Activated T-helper 1 cell treated with anti-CD3 and anti-CD28 coated beads, Interleukin-12 subunit alpha, Interleukin-12 subunit beta, Interleukin-2, Interleukin-4 antibody, amounts not matched to agents 30 ng/mL and 10 ng/mL and 1 ng/mL, durations not matched to agents 14 hours and 24 hours and 36 hours (primary cell): Measurements from ENCODE around the gene CTBS. TPM values are rescaled to one million over a fixed set of nuclear protein-coding genes. Genes with fewer than 3 reads are reported as not detected.
A peak's percentile ranks its signal among the peaks of the same experiment; 100 is the strongest.

Experiments used
- DNase-seq: peaks from one replicate; pipeline ENCODE4 v3.0.0; 2021; ENCODE audit warnings: low spot score
- H3K27ac Mint-ChIP-seq: one replicate; pipeline ENCODE4 v1.8.0; 2021; ENCODE audit warnings: mild to moderate bottlenecking, mixed read lengths
- H3K27me3 Mint-ChIP-seq: one replicate; pipeline ENCODE4 v1.8.0; 2022; ENCODE audit warnings: mild to moderate bottlenecking, moderate library complexity, mixed read lengths; ENCODE audit not compliant: insufficient read depth
- H3K36me3 Mint-ChIP-seq: one replicate; pipeline ENCODE4 v1.8.0; 2021; ENCODE audit warnings: low read depth, mixed read lengths
- H3K4me1 Mint-ChIP-seq: one replicate; pipeline ENCODE4 v1.8.0; 2021; ENCODE audit warnings: low read depth, mixed read lengths
- H3K4me3 Mint-ChIP-seq: one replicate; pipeline ENCODE4 v1.8.0; 2021; ENCODE audit warnings: mild to moderate bottlenecking, moderate library complexity, mixed read lengths
- H3K9me3 Mint-ChIP-seq: one replicate; pipeline ENCODE4 v1.8.0; 2021; ENCODE audit warnings: mixed read lengths
- intact Hi-C: fragments of 100-400 bp; cut with micrococcal nuclease; formaldehyde crosslinking; loops from one replicate; pipeline ENCODE4 v1.15.1; 2024
- total RNA-seq: library from RNA; stranded (reverse); gene quantifications from 2 replicates; pipeline ENCODE4 v1.2.3, GENCODE V29; 2022

Gene CTBS, protein sequence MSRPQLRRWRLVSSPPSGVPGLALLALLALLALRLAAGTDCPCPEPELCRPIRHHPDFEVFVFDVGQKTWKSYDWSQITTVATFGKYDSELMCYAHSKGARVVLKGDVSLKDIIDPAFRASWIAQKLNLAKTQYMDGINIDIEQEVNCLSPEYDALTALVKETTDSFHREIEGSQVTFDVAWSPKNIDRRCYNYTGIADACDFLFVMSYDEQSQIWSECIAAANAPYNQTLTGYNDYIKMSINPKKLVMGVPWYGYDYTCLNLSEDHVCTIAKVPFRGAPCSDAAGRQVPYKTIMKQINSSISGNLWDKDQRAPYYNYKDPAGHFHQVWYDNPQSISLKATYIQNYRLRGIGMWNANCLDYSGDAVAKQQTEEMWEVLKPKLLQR
- total RNA-seq = 14.2 and 14.5 TPM in 2 replicates

- DNase-seq = peak; percentile 76
- H3K27me3 Mint-ChIP-seq = peaks cover 2% of the 10 kb centered on the region
- intact Hi-C loops = loop anchor here (1.0 to 10.0 kb wide), 16 partner anchors 25 to 1069 kb away; partner anchors contain the start of genes BCL10, GNG5, MCOLN2 and RPF1
- peaks cover 48% of the 10 kb centered on the region for H3K4me1 Mint-ChIP-seq
- H3K27ac Mint-ChIP-seq = peak within 1 kb of the TSS; percentile 100
- H3K36me3 Mint-ChIP-seq = peaks cover 27% of the 10 kb centered on the region
- no peaks in the 10 kb centered on the region for H3K9me3 Mint-ChIP-seq
- H3K4me3 Mint-ChIP-seq = peak within 1 kb of the TSS; percentile 98
Observed at GRCh38 chr1:84573967-84574842, at the start of gene CTBS. TSS of gene CTBS (minus strand) at chr1:84574440. CDS start at chr1:84574415, 25 bp downstream.

DNA sequence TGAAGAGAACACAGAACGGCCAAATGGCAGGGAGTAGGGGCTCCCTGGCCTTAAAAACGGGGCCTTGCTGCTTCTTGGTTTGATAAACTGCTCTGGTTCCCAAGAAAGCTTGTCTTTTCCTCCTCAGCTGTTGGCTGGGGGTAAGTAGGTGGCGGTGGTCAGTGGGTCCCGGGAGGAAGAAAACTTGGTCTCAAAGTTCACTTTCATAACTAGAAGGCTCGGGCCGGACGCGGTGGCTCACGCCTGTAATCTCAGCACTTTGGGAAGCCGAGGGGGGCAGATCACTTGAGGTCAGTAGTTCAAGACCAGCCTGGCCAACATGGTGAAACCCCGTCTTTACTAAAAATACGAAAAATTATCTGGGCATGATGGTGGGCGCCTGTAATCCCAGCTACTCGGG is 47.3 kb upstream of the CTBS start:
- Mint-ChIP-seq H3K27ac (no peak overlapping the region), H3K4me3 (no peak overlapping the region), H3K9me3 (no peaks in the 10 kb centered on the region), H3K27me3 (no peaks in the 10 kb centered on the region), H3K4me1 (peaks cover 23% of the 10 kb centered on the region), H3K36me3 (no peaks in the 10 kb centered on the region)
- intact Hi-C loops = loop anchor here (1.0 to 10.0 kb wide), 6 partner anchors 61 to 717 kb away; partner anchors contain the start of gene SSX2IP
- DNase-seq = no peak

DNA sequence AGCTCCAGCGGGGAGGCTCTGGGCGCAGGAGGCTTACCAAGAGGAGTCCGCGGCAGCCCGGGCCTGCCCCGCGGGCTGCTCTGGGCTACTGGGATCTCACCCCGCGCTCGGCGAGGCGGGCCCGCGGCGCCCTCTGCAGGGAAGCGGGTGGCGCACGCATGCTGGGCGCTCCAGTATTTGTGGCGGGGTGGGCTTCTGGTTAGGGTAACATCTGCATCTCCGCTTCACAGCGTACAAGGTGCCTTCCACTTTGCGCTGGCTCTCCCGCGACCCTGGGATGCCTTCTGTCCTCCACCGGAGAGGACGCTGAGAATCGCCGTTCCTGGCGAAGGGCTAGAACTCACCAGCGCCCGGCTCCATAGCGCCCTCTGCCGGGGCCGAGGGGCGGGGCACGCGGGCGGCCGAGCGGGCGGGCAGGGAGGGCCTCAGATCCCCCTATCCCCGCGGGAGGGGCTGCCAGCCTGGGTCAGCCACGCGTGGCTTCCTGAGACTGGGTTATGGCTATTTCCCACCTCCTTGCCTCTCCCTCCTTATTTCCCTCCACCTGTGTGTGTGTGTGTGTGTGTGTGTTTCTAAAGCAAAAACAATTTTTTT is 46.6 kb upstream of the CTBS start:
- H3K9me3 Mint-ChIP-seq = no peaks in the 10 kb centered on the region
- H3K27ac Mint-ChIP-seq = peak overlapping the region; percentile 80
- intact Hi-C loops = loop anchor here (1.0 to 10.0 kb wide), 11 partner anchors 47 to 716 kb away; partner anchors contain the start of genes CTBS, GNG5, RPF1 and SPATA1
- peak; percentile 79 for DNase-seq
- H3K4me1 Mint-ChIP-seq = peaks cover 23% of the 10 kb centered on the region
- no peaks in the 10 kb centered on the region for H3K27me3 Mint-ChIP-seq
- no peaks in the 10 kb centered on the region for H3K36me3 Mint-ChIP-seq
- H3K4me3 Mint-ChIP-seq = peak overlapping the region; percentile 88

DNA sequence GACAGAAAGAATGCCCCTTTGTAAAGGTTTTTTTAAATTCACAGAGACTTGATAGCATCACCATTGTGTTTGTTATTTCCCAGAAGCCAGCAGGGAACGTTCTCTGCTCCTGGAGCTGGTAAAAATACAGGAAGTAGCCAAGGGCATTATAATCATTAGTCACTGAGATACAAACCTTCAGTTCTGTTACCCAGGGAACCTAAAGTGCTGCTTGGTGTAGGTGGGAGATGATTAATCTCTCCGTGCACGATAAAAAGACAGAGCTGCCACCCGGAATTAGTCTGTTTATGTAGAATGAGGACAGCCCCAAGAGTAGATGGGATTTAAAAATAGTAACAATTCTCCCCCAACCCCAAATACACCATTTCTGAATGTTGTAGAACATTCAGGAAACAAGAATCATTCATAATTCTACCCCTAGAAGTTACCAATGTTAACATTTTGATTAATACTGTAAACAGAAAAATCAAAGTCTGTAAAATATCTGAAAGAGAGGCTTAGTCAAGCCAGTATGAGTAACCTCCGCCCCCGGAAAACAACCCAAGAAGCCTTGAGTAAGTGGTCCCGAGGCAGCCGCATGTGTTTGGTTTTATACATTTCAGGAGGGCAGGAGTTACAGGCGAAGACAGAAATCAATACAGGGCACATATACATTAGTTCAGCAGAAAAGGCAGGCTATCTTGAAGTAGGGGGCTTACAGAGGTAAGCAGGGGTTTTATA is 45.3 kb upstream of the CTBS start:
- H3K27ac Mint-ChIP-seq = peak overlapping the region; percentile 68
- peaks cover 5% of the 10 kb centered on the region for H3K9me3 Mint-ChIP-seq
- H3K4me3 Mint-ChIP-seq = peak overlapping the region; percentile 68

GRCh38 chr1:84617349-84617748 is 43.1 kb upstream of the CTBS start:
- Mint-ChIP-seq H3K4me3 (no peak overlapping the region), H3K4me1 (peaks cover 19% of the 10 kb centered on the region), H3K36me3 (peaks cover 3% of the 10 kb centered on the region), H3K27ac (no peak overlapping the region), H3K27me3 (no peaks in the 10 kb centered on the region), H3K9me3 (peaks cover 21% of the 10 kb centered on the region)
- intact Hi-C loops = no loop called here
- no peak for DNase-seq

More for the DNA sequence above, 45.3 kb upstream of the CTBS start:
- Mint-ChIP-seq H3K36me3 (no peaks in the 10 kb centered on the region), H3K4me1 (peaks cover 23% of the 10 kb centered on the region), H3K27me3 (no peaks in the 10 kb centered on the region)
- intact Hi-C loops = loop anchor here (1.0 to 10.0 kb wide), 10 partner anchors 20 to 715 kb away; partner anchors contain the start of genes CTBS, GNG5, RPF1 and SPATA1
- DNase-seq = no peak

- Mint-ChIP-seq H3K4me3 (no peak overlapping the region), H3K36me3 (peaks cover 3% of the 10 kb centered on the region), H3K9me3 (peaks cover 21% of the 10 kb centered on the region), H3K27me3 (no peaks in the 10 kb centered on the region), H3K4me1 (peaks cover 21% of the 10 kb centered on the region), H3K27ac (no peak overlapping the region)
- intact Hi-C loops = no loop called here
- no peak for DNase-seq
Observed at GRCh38 chr1:84615790-84616189, 41.5 kb upstream of the CTBS start.

GRCh38 chr1:84613887-84614286 is 39.6 kb upstream of the CTBS start:
- no peak overlapping the region for H3K27ac Mint-ChIP-seq
- peaks cover 21% of the 10 kb centered on the region for H3K9me3 Mint-ChIP-seq
- intact Hi-C loops = no loop called here
- peaks cover 6% of the 10 kb centered on the region for H3K4me1 Mint-ChIP-seq
- no peaks in the 10 kb centered on the region for H3K27me3 Mint-ChIP-seq
- no peak for DNase-seq
- H3K36me3 Mint-ChIP-seq = peaks cover 3% of the 10 kb centered on the region
- H3K4me3 Mint-ChIP-seq = no peak overlapping the region

DNA sequence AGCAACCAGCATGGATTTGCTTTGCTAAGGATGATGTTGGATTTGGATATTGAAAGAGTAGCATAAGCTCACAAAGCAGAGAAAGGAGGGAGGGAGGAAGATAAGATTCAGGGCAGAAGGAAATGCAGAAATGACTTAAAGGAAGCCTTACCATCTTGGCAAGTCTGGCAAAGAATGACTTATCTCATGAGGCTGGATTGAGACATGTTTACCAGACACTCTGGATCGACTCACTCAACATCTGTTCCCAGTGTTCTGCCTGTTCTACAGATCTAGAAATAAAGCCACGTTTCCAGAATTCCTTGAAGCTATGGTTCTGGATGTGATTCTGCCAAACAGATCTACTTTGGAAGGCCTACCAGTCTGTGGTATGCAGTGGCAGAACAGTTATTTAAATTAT is 38.8 kb upstream of the CTBS start:
- Mint-ChIP-seq H3K27ac (no peak overlapping the region), H3K36me3 (peaks cover 3% of the 10 kb centered on the region), H3K4me1 (peaks cover 6% of the 10 kb centered on the region), H3K27me3 (no peaks in the 10 kb centered on the region), H3K9me3 (peaks cover 21% of the 10 kb centered on the region), H3K4me3 (no peak overlapping the region)
- intact Hi-C loops = no loop called here
- DNase-seq = no peak

DNA sequence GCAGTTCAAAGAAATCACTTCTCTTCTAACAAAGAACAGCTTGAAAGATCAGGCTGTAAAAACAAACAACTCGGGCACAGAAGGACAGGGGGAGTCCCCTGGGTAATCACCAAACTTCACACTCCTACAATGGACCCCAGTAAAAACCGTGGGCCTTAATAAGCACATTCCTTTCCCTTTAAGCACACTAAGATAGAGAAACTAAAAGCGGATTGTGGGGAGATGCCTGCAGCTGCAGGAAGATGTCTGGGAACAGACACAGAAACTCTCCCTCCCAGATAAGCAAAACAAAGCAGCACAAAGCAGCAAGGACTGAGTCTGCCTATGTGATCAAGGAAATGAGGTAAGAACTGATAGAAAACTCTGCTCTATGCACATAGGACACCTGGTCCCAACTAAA is 37.6 kb upstream of the CTBS start:
- Mint-ChIP-seq H3K27ac (no peak overlapping the region), H3K9me3 (peaks cover 22% of the 10 kb centered on the region), H3K27me3 (no peaks in the 10 kb centered on the region)

GRCh38 chr1:84611091-84611490 is 36.9 kb upstream of the CTBS start:
- H3K27me3 Mint-ChIP-seq = peaks cover 2% of the 10 kb centered on the region
- no peak for DNase-seq
- no peak overlapping the region for H3K4me3 Mint-ChIP-seq
- intact Hi-C loops = no loop called here
- peaks cover 29% of the 10 kb centered on the region for H3K9me3 Mint-ChIP-seq
- peaks cover 5% of the 10 kb centered on the region for H3K36me3 Mint-ChIP-seq
- peaks cover 6% of the 10 kb centered on the region for H3K4me1 Mint-ChIP-seq
- H3K27ac Mint-ChIP-seq = no peak overlapping the region

More for the DNA sequence above, 37.6 kb upstream of the CTBS start:
- intact Hi-C loops = no loop called here
- DNase-seq = no peak
- no peak overlapping the region for H3K4me3 Mint-ChIP-seq
- H3K4me1 Mint-ChIP-seq = peaks cover 6% of the 10 kb centered on the region
- peaks cover 3% of the 10 kb centered on the region for H3K36me3 Mint-ChIP-seq

DNA sequence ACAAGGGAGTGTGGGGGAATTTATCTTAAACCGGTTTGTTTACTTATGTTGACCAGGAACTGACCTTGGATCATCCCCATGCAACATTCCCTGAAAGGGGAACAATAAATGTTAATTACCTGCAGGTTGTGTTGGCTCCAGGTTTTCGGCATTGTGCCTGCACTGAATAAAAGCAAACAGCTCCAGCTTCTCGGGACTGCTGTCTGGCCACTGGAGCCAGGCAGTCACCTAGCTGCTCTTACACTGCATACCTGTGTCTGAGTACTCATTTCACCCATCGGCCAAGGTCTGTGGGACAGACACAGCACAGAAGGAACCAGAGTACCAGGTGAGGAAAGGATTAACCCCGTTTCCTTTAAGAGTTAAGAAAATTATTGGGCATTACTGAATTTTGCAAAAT is 32.7 kb upstream of the CTBS start:
- Mint-ChIP-seq H3K27me3 (peaks cover 2% of the 10 kb centered on the region), H3K4me1 (peaks cover 6% of the 10 kb centered on the region), H3K27ac (no peak overlapping the region), H3K9me3 (peaks cover 33% of the 10 kb centered on the region), H3K36me3 (peaks cover 13% of the 10 kb centered on the region), H3K4me3 (no peak overlapping the region)
- no peak for DNase-seq
- intact Hi-C loops = no loop called here

- intact Hi-C loops = no loop called here
- no peak for DNase-seq
- H3K4me1 Mint-ChIP-seq = peaks cover 6% of the 10 kb centered on the region
- no peak overlapping the region for H3K4me3 Mint-ChIP-seq
- H3K27me3 Mint-ChIP-seq = peaks cover 2% of the 10 kb centered on the region
- H3K27ac Mint-ChIP-seq = no peak overlapping the region
- H3K36me3 Mint-ChIP-seq = peaks cover 13% of the 10 kb centered on the region
- H3K9me3 Mint-ChIP-seq = peaks cover 33% of the 10 kb centered on the region
Observed at GRCh38 chr1:84605157-84605556, 30.9 kb upstream of the CTBS start.
